Astrocyte (in vitro differentiated cells and primary cell): ENCODE data around the gene SDHD.

Experiments used
- EZH2 ChIP-seq: IDR thresholded peaks from 2 replicates; pipeline ENCODE4 v1.6.1; 2012; ENCODE audit warnings: mild to moderate bottlenecking, low read length, inconsistent platforms; ENCODE audit not compliant: insufficient read depth
- TF ChIP-seq, protein P1 (sequence below): IDR thresholded peaks from 2 replicates; pipeline ENCODE4 v1.5.1; 2011; ENCODE audit warnings: low read depth, mild to moderate bottlenecking, inconsistent platforms, low read length, moderate library complexity; ENCODE audit not compliant: insufficient read depth

GRCh38 chr11:112085822-112086421, 751 bp upstream of the SDHD start:
- TF ChIP-seq, protein P1, sequence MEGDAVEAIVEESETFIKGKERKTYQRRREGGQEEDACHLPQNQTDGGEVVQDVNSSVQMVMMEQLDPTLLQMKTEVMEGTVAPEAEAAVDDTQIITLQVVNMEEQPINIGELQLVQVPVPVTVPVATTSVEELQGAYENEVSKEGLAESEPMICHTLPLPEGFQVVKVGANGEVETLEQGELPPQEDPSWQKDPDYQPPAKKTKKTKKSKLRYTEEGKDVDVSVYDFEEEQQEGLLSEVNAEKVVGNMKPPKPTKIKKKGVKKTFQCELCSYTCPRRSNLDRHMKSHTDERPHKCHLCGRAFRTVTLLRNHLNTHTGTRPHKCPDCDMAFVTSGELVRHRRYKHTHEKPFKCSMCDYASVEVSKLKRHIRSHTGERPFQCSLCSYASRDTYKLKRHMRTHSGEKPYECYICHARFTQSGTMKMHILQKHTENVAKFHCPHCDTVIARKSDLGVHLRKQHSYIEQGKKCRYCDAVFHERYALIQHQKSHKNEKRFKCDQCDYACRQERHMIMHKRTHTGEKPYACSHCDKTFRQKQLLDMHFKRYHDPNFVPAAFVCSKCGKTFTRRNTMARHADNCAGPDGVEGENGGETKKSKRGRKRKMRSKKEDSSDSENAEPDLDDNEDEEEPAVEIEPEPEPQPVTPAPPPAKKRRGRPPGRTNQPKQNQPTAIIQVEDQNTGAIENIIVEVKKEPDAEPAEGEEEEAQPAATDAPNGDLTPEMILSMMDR: no peak
- TF ChIP-seq EZH2: no peak
